B cell (primary cell): ENCODE data around the gene SOX18.

ENCODE experiments used
- EZH2 ChIP-seq: IDR thresholded peaks from 2 replicates; pipeline ENCODE4 v1.6.1; 2012; ENCODE audit warnings: borderline replicate concordance, low read depth, mild to moderate bottlenecking, moderate library complexity, low read length; ENCODE audit not compliant: insufficient read depth, poor library complexity, severe bottlenecking
- TF ChIP-seq, protein P1 (sequence below): fragments of 200-600 bp; IDR thresholded peaks from one replicate; pipeline ENCODE4 v1.8.0; 2022; ENCODE audit warnings: antibody characterized with exemption, mild to moderate bottlenecking

DNA sequence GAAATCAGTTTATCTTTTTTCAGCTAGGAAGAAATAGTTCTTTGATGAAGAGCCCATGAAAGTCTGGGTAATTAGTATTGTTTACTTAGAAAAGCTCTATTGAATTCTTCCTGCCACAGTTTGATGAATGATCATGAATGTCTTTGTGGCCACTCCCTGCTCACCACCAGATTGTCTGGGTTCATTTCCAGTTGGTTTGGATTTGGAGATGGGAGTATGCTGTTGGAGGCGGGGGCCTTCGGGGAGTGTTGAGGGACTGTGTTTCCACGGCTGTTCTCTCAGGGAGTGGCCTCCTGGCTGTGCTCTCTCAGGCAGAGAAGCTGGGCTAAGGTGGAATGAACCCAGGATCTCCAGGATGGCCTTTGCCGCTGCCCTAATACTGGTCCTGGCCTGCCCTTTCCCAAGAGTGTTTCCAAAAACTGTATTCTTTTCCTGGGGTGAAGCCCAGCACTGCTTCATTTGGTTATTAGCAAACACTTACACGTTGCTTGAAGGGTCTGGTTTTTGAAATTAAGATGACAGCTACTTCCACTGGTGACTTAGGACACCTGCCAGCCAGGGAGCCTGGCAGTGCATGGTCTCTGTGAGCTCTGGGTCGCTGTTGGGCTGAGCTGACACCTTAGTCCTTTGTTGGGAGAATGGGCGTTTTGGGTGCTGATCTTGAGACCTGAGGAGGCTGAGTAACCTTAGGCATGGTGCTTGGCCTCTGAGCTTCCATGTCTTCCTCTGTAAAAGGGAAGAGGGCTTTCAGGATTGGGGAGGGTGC lies 45.3 kb downstream of the SOX18 start:
- TF ChIP-seq EZH2: no peak
- TF ChIP-seq, protein P1, sequence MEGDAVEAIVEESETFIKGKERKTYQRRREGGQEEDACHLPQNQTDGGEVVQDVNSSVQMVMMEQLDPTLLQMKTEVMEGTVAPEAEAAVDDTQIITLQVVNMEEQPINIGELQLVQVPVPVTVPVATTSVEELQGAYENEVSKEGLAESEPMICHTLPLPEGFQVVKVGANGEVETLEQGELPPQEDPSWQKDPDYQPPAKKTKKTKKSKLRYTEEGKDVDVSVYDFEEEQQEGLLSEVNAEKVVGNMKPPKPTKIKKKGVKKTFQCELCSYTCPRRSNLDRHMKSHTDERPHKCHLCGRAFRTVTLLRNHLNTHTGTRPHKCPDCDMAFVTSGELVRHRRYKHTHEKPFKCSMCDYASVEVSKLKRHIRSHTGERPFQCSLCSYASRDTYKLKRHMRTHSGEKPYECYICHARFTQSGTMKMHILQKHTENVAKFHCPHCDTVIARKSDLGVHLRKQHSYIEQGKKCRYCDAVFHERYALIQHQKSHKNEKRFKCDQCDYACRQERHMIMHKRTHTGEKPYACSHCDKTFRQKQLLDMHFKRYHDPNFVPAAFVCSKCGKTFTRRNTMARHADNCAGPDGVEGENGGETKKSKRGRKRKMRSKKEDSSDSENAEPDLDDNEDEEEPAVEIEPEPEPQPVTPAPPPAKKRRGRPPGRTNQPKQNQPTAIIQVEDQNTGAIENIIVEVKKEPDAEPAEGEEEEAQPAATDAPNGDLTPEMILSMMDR: no peak
